T-helper 22 cell (primary cell): Measurements from ENCODE around the gene MBLAC1.
A peak's percentile ranks its signal among the peaks of the same experiment; 100 is the strongest.

ENCODE experiments used
- DNase-seq: peaks from one replicate; pipeline ENCODE4 v3.0.0-alpha.2; 2020; ENCODE audit warnings: low read depth

MBLAC1 gene

DNA sequence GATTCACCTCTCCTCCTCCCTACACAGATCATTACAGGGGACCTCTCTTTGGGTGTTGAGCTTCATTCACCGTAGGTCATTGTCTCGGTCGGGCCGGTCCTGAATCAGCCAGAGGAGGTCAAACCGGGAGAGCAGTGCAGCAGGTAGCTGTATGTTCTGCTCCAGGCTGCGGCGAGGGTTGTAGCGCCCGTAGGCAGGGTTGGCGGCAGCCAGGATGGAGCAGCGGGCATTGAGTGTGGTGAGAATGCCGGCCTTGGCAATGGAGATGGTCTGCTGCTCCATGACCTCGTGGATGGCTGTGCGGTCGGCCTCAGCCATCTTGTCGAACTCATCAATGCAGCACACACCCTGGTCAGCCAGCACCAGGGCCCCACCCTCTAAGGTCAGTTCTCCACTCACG lies 31.1 kb upstream of the MBLAC1 start:
- DNase-seq: no peak

DNA sequence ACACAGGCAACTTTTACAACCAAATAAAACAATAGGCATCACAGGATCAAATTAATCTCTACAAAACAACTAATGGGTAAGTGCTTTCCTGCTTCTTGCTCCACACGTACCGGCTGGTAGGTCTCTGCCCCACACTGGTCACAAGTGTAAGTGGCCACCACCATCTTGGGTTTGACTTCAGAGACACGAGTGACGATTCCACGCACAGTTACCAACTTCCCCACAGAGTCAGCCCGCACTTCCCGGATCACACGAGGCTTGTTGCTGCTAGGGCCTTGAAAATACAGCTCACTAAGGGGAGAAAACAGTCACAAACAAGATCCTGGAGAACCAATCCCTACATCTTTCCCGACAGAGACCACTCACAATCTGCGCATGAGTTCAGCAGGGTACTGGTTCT lies 27.9 kb upstream of the MBLAC1 start:
- DNase-seq: no peak

DNA sequence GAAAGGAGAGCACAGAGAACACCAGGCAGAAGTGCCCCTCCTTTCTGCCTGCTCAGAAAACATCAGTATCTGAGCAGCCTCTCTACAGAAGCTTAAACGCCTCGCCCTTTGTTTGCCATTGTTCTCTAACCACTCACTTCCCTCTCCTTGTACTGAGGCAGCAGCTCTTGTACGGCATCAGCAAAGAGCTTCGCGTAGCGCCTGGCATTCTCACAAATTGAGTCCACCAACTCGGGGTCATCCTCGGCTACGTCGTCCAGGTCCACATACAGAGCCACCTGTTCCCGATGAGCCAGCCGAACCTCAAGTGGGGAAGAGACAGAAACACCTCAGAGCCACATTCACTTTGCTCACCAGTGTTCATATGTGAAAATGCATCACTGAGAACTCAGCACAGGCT lies 27.3 kb upstream of the MBLAC1 start:
- DNase-seq: no peak

DNA sequence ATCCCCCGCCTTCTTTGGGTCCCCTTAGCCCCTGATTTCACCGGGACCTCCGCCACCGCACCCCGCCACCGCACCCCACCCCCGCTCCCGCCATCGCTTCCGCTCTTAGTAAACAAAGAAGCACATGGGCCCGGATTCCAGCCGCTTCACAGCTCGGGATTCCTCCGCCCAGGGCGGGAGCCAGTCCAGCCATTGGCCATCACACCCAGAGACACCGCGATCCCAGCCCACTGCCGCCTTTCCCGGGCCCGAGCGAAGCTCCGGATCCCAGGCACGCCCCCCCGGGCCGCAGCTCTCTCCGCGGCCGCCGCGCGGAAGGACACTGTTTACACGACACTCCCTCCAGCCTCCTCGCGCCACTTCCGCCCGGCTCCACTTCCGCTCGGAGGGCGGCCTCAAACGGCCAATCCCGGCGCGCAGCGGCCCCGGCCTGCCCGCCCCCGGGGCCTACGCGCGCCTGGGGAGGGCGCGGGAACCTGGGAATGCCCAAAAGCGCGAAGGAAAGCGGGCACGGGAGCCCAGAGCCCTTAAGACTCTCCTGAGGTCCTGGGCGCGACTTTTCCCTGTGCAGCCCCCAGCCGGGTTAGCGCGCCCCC lies 26.2 kb upstream of the MBLAC1 start:
- DNase-seq: peak; percentile 79

DNA sequence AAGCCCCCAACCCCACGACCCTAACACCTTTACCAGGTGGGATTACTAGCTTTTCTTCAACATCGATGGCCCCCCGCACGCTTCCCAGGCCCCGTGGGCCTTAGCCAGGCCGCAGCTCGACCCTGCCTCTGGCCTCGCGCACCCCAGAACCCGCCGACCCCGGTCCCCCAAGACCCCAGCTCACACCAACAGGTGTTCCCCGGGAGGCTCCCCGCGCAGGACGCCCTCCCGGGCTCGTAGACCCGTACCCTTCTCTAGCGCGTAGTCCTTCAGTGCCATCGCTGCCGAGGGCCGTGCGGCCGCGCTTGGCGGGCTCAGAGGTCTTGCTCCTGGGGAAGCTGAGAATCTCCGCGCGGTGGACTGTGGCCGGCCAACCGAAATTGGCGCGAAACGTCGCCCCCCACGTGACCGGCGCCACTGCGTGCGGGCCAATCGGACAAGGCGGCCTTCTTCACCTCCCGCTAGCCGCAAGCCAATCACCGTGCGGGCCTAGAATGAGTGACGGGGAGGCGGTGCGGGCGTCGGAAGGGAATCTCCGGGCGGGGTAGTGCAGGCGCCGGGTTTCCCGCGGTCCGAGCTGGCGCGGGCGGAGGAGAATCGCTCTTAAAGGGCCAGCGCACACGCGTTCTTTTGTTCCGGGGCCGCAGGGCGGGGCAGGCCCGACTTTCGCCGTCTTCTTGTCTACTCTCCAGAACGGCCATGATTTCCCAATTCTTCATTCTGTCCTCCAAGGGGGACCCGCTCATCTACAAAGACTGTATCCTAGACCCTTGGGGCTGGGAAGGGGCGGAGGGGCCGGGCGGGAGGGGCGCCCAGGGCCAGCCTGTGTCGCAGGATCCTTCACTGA lies 25.5 kb upstream of the MBLAC1 start, which contains the start of the genes AP4M1 and MCM7:
AP4M1 (plus strand) TSS at position 628 of the 847 bp plus-strand sequence; CDS start at position 700, 72 bp downstream.
MCM7 (minus strand) TSS at position 382 of the 847 bp plus-strand sequence; CDS start at position 279, 103 bp downstream.
- peak; percentile 95 for DNase-seq

DNA sequence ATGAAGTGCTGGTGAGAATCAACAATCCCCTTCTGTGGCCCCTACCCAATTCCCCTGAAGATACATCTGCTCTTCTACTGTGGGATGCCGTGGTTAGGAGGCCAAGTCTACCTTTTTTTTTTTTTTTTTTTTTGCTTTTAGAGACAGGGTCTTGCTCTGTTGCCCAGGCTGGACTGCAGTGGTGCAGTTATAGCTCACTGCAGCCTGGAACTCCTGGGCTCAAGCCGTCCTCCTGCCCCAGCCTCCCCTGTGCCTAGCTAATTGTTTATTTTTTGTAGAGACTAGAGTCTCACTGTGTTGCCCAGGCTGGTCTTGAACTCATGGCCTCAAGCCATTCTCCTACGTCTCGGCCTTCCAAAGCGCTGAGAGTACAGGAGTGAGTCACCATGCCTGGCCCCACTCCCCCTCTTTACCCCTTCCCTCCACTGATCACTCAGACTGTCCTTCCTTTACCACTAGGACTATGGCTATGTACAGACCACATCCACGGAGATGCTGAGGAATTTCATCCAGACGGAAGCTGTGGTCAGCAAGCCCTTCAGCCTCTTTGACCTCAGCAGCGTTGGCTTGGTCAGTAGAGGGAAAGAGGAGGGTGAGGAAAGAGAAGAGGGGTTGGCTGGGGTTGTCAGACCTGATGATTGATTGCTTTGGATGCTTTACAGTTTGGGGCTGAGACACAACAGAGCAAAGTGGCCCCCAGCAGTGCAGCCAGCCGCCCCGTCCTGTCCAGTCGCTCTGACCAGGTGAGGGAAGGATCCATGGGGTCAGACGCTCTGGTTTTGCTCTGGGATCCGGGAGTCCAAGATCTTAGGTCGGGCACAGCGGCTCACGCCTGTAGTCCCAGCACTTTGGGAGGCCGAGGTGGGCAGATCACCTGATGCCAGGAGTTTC lies 23.6 kb upstream of the MBLAC1 start:
- no peak for DNase-seq

DNA sequence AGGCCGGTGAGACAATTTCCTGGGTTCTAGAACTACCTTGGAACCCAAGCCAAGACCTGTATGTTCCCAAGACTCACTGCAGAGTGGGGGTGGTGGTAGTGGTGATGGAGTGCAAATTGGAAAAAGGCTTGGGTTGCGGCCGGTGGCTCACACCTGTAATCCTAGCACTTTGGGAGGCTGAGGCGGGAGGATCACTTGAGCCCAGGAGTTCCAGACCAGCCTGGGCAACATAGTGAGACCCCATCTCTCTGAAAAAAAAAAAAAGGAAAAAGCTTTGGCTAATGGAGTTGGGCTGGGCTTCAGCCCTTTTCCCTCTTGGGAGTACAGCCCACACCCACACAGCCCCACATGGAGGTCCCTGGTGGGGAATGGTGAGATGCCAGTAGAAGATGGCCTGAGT lies 21.2 kb upstream of the MBLAC1 start:
- DNase-seq: no peak

DNA sequence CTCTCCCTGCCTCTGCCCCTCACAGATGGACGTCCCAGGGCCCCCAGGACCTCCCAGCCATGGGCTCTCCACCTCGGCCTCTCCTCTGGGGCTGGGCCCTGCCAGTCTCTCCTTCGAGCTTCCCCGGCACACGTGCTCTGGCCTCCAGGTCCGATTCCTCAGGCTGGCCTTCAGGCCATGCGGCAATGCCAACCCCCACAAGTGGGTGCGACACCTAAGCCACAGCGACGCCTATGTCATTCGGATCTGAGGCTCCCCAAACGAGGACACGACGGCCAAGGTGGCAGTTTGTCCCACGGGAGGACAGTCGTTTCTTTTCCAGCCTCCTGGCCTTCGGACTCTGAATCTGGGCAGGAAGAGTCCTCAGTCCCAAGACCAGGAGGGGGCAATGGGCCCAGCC lies 20.1 kb upstream of the MBLAC1 start:
- DNase-seq: no peak

DNA sequence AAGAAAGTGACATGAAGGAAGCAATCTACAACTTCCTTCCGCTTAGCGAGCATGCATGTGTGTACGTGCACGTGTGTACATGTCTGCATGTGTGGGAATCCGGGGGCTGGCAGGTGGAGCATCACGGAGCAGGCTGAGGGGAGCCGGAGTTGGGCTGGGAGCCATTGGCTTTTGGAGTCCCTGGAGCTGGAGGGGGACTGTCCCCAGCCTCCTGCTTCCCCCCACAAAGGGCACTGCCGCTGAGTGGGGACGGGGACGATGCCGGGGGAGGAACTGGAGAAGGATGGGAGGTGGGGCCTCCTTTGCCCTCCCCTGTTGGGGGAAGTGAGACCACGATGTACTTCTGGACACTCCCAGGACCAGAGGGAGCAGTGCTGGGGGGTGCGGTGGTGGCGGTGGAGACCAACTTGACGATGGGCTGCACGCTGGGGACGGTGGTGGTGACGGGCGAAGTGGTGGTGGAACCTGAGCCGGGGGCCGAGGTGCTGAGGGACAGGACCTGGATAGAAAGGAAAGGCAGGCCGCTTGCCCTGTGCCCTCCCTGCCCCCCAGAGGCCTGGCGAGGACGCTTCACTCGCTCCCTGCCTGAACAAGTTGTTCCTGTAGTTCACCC lies 19.5 kb upstream of the MBLAC1 start:
- no peak for DNase-seq

DNA sequence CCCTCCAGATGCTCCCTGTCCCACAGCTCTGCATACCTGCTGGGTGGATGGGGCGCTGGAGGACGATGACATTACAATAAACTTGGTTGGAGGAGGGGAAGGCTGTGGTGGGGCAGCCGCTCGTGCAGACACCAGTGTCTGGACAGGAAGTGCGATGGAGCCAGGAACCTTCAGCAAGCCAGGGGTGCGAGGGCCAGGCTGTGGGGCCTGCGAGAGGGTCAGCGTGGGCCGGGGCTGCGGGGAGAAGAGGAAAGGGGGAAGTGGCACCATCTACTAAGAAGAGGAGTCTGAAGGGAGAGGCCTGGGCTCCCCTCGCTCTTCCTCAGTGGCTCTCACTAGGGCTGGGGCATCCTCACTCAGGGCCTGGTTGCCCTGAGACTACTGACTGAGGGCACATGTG lies 18.9 kb upstream of the MBLAC1 start:
- DNase-seq: no peak

DNA sequence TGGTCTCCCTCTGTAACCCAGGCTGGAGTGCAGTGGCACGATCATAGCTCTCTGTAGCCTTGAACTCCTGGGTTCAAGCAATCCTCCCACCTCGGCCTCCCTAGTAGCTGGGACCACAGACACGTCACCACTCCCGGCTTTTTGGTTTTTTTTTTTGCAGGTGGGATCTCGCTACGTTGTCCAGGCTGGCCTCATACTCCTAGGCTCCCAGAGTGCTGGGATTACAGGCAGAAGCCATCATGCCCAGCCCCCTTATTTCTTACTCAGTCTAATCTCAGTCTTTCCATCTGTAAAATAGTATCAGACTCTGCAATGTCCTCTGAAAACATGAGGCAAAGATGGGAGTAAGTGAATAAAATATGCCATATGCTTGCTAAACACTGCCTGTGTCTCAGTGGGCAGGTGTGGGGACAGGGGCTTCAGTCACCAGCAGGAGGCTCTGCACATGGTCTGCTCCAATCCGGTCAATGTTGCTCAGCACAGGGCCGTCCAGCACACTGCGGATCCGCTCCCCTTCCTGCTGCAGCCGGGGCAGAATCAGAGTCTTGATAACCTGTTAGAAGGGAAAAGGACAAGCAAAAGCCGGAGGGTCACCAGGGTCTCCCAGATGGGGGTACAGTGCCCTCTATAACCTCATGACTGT lies 17.1 kb upstream of the MBLAC1 start:
- no peak for DNase-seq

DNA sequence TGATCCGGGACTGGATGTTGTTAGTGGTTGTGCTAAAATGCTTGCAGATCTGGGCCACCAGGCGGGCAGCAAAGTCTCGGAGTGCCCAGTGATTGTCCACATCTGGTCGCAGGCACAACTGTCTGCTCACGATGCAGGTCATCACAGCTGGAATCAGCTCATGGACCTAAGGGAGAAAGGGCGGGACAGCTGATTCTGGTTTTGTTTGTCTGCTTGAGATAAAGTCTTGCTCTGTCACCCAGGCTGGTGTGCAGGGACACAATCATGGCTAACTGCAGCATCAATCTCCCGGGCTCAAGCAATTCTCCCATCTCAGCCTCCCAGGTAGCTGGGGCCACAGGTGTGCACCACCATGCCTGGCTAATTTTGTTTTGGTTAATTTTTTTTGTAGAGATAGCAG lies 15.6 kb upstream of the MBLAC1 start:
- no peak for DNase-seq

DNA sequence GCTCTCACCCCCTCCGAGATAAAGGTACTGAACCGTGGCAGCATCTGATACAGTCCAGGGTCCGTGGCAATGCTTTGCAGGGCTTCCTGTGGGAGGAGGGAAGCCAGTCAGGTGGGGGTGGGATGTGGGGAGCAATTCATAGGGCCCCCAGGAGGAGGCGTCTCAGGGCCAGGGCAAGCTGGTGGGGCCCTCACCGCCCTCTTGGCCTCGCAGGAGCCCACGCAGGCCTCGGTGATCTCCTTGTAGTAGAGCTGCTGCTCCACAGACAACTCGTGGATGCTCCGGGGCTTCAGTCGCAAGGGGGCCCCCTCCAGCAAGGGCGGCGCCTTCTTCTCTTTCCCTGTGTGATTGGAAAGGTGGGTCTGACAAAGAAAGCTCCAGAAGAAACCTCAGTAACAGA lies 14.9 kb upstream of the MBLAC1 start:
- DNase-seq: no peak

DNA sequence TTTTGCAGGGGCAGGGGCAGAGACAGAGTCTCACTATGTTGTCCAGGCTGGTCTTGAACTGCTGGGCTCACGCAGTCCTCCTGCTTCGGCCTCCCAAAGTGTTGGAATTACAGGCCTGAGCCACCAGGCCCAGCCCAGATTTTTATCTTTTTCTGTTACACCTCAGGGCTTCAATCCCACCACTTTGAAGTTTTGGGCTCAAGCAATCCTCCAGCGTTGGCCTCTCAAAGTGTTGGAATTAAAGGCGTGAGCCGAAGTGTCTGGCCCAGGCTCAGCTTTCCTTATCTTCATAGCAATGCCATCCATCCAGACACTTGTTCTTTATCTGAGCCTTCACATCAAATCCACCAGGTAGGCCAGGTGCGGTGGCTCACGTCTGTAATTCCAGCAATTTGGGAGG lies 11.7 kb upstream of the MBLAC1 start:
- no peak for DNase-seq

DNA sequence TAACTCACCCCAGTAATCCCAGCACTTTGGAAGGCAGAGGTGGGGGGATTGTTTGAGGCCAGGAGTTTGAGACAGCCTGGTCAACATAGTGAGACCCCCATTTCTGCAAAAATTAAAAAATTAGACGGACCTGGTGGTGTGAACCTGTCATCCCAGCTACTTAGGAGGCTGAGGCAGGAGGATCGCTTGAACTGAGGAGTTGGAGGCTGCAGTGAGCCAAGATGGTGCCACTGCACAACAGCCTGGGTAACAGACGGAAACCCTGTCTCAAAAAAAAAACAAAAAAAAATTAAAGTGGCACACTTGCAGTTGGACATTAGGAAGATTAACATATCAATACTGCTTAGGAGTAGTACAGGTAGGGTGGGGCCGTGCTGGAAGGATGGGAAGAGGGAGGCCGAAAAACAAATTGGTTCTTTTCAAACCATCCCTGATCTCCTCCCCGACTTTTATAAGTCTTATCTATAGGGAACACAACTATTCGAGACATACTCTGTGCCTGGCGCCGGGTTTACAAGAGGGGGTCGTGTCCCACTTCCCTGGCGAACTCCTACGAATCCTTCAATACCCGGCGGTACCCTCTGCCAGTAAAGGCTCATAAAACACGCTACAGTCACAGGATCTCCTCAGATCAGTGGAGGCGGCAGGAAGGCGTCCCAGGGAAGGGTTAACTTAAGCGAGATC lies 8.2 kb upstream of the MBLAC1 start:
- DNase-seq: no peak

DNA sequence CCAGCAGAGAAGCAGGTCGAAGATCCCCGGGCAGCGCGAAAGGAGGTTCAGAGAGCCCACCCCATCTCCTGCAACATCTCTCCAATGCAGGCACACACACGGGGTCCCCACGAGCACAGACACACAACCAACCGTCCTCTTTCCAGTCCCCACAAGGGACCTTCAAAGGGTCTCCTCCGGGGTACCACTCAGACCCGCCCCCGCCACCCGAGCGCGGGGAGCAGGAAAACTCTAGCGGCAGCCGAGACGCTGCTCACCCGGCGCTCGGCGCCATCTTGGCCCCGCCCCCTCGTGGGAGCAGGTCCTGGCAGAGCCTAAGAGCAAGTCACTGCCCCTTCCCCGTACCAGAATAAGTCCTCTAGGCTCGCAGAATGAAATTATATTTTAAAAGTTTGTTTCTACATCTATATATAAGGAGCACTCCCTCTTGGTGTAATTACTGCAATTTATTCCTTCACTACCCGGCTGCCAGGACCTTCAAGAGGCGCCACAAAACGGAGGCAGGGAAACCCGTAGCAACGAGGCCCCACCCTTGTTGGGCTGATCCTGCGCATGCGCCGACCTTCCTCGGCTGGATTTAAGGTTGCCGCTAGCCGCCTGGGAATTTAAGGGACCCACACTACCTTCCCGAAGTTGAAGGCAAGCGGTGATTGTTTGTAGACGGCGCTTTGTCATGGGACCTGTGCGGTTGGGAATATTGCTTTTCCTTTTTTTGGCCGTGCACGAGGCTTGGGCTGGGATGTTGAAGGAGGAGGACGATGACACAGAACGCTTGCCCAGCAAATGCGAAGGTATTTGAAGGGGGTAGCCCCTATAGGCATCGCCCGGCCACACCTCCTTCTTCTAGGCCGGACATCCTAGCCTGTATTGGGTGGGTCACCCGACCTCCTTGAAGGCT lies 7.4 kb upstream of the MBLAC1 start, which contains the start of the genes CNPY4 and TAF6:
CNPY4 (plus strand) TSS at position 563 of the 898 bp plus-strand sequence; CDS start at position 674, 111 bp downstream.
TAF6 (minus strand) TSS at position 287 of the 898 bp plus-strand sequence. CDS start 5,149 bp downstream, outside the sequence.
- DNase-seq: peak; percentile 92

DNA sequence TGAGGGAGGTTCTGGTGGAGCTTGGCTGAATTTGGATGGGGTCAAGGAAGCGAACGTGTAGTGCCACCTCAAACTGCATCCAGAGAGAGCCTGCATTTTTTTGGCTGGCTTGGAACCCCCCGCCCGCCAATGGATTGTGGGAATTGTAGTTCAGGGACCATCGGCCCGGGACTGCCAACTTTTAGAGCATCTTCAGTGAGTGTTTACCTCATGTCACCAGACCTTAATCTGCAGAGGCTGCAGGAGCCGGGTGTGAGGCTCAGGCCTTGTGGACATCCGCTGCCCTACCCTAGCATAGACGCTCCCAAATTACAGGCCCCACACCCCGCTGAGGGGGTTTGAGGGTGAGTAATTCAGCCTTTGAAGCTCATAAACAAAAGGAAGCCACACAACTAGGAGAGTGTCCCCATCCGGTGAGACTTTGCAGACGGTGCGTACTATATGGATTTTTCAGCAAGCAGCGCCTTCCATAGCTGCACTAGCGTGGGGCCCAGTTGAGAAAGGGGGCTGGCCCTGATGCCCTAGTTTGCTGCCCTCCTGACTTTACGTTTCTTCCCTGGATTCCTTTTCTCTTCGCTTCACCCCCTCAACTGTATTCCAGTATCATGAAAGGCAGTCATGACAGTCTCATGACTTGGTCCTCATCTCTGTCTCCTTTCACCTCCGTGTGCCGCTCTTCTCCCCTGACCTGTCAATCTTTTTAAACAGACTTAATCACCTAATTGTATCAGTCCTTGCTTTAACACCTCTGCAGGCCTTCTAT lies 6.6 kb upstream of the MBLAC1 start:
- peak; percentile 59 for DNase-seq

DNA sequence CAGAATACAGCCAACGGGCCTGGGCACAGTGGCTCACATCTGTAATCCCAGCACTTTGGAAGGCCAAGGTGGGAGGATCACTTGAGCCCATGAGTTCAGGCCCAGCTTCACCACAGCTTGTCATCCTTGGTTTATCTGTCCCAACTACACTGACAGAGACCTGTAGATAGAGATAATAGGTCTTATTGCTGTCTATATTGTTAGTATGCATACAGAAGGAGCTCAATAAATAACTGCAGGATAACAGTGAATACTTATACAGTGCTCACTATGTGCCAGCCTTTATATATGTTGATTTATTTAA lies 6.1 kb upstream of the MBLAC1 start:
- no peak for DNase-seq

DNA sequence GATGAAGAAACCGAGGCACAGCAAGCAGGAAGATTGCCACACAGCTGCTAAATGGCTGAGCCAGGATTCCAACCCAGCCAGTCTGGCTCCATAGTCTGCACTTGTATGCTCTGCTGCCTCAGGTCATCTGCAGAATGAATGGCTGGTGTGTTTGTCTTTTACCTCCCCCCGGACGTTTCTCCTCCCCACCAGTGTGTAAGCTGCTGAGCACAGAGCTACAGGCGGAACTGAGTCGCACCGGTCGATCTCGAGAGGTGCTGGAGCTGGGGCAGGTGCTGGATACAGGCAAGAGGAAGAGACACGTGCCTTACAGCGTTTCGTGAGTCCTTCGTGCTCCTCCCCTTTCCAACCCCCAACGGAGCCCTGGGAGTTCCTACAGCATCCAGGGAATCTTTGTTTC lies 4.7 kb upstream of the MBLAC1 start:
- no peak for DNase-seq
